SH-SY5Y (cell line): Measurements from ENCODE around the gene ZNF804B.

Experiments
- GATA2 ChIP-seq: IDR thresholded peaks from 2 replicates; pipeline ENCODE4 v1.6.1; 2011; ENCODE audit warnings: mild to moderate bottlenecking, low read depth, low read length
- GATA3 ChIP-seq: IDR thresholded peaks from 2 replicates; pipeline ENCODE4 v1.6.1; 2011; ENCODE audit warnings: low read depth, mild to moderate bottlenecking, low read length, moderate library complexity

DNA sequence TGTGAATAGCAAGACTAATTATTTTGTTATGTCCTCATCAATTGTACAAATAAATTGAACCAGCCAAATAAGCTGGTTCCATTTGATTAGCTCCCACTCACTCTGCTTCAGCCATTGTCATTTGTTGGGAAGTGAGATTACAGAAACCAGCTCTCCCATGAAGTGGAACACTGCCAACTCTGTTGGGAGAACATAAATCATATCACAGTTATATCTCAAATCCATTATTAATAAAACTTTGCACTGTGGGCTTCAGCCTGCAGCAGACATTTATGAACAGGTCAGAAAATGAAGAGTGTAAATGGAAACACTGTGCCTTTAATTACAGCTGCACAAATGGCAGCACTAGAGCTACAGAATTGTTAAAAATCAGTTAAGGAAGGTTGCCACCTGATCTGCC is 82.7 kb downstream of the ZNF804B start:
- TF ChIP-seq GATA2 = peak; percentile 46; the same call in 1 of the 2 replicates
- no peak for TF ChIP-seq GATA3
